Measurements from ENCODE around the gene MED12L. TPM values are rescaled to one million over a fixed set of nuclear protein-coding genes. Genes with fewer than 3 reads are reported as not detected.

MED12L gene
- total RNA-seq, 2 donors from 2014 or later: 1.8 to 6.2 TPM

- Mint-ChIP-seq H3K4me1 (no peaks in the 10 kb centered on the region), H3K36me3 (ENCODE audit: low read depth) (no peaks in the 10 kb centered on the region), H3K4me3 (no peak overlapping the region), H3K27me3 (peaks cover 36% of the 10 kb centered on the region), H3K27ac (no peak overlapping the region)
- no peak for DNase-seq
- no peaks in the 10 kb centered on the region for H3K9me3 ChIP-seq (ENCODE audit: control insufficient read depth, low read length, poor library complexity, severe bottlenecking)
- no peak for ATAC-seq
Measured at GRCh38 chr3:151443583-151443982, 358.1 kb downstream of the MED12L start.

GRCh38 chr3:151445273-151446001 lies 360.0 kb downstream of the MED12L start:
- Mint-ChIP-seq H3K4me1 (no peaks in the 10 kb centered on the region), H3K36me3 (ENCODE audit: low read depth) (no peaks in the 10 kb centered on the region), H3K4me3 (no peak overlapping the region), H3K27me3 (peaks cover 45% of the 10 kb centered on the region), H3K27ac (no peak overlapping the region)
- ATAC-seq: no peak
- DNase-seq: no peak
- no peaks in the 10 kb centered on the region for H3K9me3 ChIP-seq (ENCODE audit: control insufficient read depth, low read length, poor library complexity, severe bottlenecking)

DNA sequence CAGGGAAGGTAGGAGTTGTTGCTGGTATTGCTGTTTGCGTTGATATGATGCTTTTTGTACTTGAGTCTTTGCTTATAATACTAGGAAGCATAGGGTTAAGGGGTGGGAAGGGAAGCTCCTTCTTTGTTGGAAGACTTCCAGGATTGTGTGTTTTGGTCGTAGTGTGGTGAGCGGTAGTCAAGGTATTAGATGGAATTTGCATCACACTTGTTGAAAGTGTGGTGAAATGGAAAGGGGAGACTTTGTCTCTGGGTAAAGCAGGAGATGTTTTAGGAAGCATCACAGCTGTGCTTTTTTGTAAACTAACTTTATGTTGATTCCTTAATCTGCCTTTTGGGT lies 360.5 kb downstream of the MED12L start:
- H3K4me1 Mint-ChIP-seq: no peaks in the 10 kb centered on the region
- DNase-seq (no peak), ATAC-seq (no peak)
- H3K27ac Mint-ChIP-seq: no peak overlapping the region
- H3K9me3 ChIP-seq (ENCODE audit: control insufficient read depth, low read length, poor library complexity, severe bottlenecking): no peaks in the 10 kb centered on the region
- H3K4me3 Mint-ChIP-seq: no peak overlapping the region
- peaks cover 48% of the 10 kb centered on the region for H3K27me3 Mint-ChIP-seq
- no peaks in the 10 kb centered on the region for H3K36me3 Mint-ChIP-seq (ENCODE audit: low read depth)

GRCh38 chr3:151452368-151452767 lies 366.9 kb downstream of the MED12L start:
- no peak overlapping the region for H3K27ac Mint-ChIP-seq
- H3K27me3 Mint-ChIP-seq: peaks cover 41% of the 10 kb centered on the region
- ATAC-seq (no peak), DNase-seq (no peak)
- H3K9me3 ChIP-seq (ENCODE audit: control insufficient read depth, low read length, poor library complexity, severe bottlenecking): no peaks in the 10 kb centered on the region
- H3K4me3 Mint-ChIP-seq: no peak overlapping the region
- H3K4me1 Mint-ChIP-seq: peaks cover 5% of the 10 kb centered on the region
- H3K36me3 Mint-ChIP-seq (ENCODE audit: low read depth): no peaks in the 10 kb centered on the region

DNA sequence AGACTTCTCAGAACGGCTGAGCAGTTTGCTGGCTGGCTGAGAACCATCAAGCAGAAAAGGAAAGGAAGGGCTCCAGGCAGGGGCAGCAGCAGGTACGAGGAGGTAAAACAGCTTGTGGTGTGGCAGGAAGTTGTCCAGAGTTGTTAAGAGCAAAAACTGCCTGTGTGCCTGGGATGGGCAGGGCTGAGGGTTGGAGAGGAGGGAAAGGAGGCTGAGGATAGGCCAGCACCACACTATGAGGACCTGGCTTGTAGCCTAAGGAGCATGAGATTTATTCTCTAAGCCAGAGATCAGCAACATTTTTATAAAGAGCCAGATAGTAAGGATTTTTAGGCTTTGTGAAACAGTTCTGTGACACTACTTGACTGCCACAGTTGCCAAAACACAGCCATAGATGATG lies 367.4 kb downstream of the MED12L start:
- no peak overlapping the region for H3K27ac Mint-ChIP-seq
- H3K4me1 Mint-ChIP-seq: peaks cover 5% of the 10 kb centered on the region
- ATAC-seq (no peak), DNase-seq (no peak)
- H3K4me3 Mint-ChIP-seq: no peak overlapping the region
- peaks cover 39% of the 10 kb centered on the region for H3K27me3 Mint-ChIP-seq
- H3K36me3 Mint-ChIP-seq (ENCODE audit: low read depth): no peaks in the 10 kb centered on the region
- no peaks in the 10 kb centered on the region for H3K9me3 ChIP-seq (ENCODE audit: control insufficient read depth, low read length, poor library complexity, severe bottlenecking)

GRCh38 chr3:151456065-151456464 lies 370.6 kb downstream of the MED12L start:
- peaks cover 36% of the 10 kb centered on the region for H3K27me3 Mint-ChIP-seq
- no peak overlapping the region for H3K4me3 Mint-ChIP-seq
- no peaks in the 10 kb centered on the region for H3K9me3 ChIP-seq (ENCODE audit: control insufficient read depth, low read length, poor library complexity, severe bottlenecking)
- H3K36me3 Mint-ChIP-seq (ENCODE audit: low read depth): no peaks in the 10 kb centered on the region
- DNase-seq (no peak), ATAC-seq (no peak)
- no peak overlapping the region for H3K27ac Mint-ChIP-seq
- H3K4me1 Mint-ChIP-seq: peaks cover 5% of the 10 kb centered on the region

DNA sequence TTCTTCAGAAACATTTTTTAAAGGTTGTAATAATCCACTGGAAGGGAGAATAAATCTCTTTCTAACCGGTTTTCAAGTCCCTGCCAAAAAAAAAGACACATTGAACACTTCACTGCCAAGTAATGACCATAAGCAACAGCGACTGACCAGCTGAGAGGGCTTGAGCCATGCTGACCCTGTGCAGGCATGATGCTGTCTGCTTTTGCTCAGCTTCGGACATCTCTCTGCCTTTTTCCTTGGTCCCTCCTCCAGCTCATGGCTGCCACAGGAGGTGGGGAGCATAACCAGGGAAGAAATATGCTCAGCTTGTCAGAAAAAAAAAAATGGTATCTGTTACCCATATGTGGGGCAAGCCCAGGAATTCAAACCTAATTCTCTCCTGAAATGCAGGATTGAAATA lies 373.9 kb downstream of the MED12L start:
- Mint-ChIP-seq H3K36me3 (ENCODE audit: low read depth) (peaks cover 3% of the 10 kb centered on the region), H3K4me3 (no peak overlapping the region), H3K27me3 (peaks cover 40% of the 10 kb centered on the region), H3K4me1 (peaks cover 3% of the 10 kb centered on the region), H3K27ac (no peak overlapping the region)
- no peaks in the 10 kb centered on the region for H3K9me3 ChIP-seq (ENCODE audit: control insufficient read depth, low read length, poor library complexity, severe bottlenecking)
- ATAC-seq: no peak
- no peak for DNase-seq

- Mint-ChIP-seq H3K27ac (no peak overlapping the region), H3K27me3 (peaks cover 49% of the 10 kb centered on the region), H3K4me1 (peaks cover 5% of the 10 kb centered on the region), H3K4me3 (no peak overlapping the region), H3K36me3 (ENCODE audit: low read depth) (peaks cover 3% of the 10 kb centered on the region)
- H3K9me3 ChIP-seq (ENCODE audit: control insufficient read depth, low read length, poor library complexity, severe bottlenecking): no peaks in the 10 kb centered on the region
- no peak for ATAC-seq
- no peak for DNase-seq
Measured at GRCh38 chr3:151460228-151460627, 374.8 kb downstream of the MED12L start.

DNA sequence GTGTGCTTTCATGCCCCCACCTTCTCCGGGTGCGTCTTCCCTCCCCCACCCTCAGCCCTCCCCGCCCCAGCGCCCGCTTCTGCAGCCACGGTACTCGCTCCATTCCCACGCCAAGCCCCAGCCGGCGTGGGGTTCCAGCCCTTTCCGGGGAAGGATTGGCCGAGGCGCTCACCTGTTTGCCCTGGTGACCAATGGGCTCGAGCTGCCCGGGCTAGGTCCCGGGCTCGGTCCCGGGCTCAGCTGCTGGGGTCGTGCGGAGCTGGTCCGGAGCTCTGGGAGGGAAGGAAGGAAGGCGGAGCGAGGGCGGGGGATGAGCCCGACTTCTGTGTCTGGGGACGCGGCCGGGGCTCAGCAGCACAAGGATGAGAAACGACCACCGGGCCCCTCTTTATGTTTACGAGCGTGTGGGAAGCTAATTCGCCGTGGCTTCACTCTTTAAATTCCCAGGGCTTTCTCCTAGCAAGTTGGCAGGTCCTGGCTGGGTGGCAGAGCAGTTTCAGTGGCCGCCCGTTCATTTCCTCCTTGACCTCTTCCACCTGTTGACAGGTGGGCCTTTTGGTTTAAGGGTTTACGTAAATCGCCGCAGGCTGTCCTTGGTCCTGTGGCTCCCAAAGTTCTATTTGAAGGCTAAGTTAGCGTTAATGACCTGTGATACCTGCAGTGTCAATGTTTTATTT lies 375.4 kb downstream of the MED12L start, which contains the start of gene IGSF10:
Gene IGSF10, minus strand, starts transcription at position 288 of the 677 bp plus-strand sequence. CDS start 2,352 bp downstream, outside the sequence.
- peak within 1 kb of the TSS; percentile 21 for H3K27ac Mint-ChIP-seq
- peaks cover 49% of the 10 kb centered on the region for H3K27me3 Mint-ChIP-seq
- peaks cover 5% of the 10 kb centered on the region for H3K4me1 Mint-ChIP-seq
- peaks cover 3% of the 10 kb centered on the region for H3K36me3 Mint-ChIP-seq (ENCODE audit: low read depth)
- H3K9me3 ChIP-seq (ENCODE audit: control insufficient read depth, low read length, poor library complexity, severe bottlenecking): no peaks in the 10 kb centered on the region
- no peak for DNase-seq
- no peak within 1 kb of the TSS for H3K4me3 Mint-ChIP-seq
- ATAC-seq: no peak

DNA sequence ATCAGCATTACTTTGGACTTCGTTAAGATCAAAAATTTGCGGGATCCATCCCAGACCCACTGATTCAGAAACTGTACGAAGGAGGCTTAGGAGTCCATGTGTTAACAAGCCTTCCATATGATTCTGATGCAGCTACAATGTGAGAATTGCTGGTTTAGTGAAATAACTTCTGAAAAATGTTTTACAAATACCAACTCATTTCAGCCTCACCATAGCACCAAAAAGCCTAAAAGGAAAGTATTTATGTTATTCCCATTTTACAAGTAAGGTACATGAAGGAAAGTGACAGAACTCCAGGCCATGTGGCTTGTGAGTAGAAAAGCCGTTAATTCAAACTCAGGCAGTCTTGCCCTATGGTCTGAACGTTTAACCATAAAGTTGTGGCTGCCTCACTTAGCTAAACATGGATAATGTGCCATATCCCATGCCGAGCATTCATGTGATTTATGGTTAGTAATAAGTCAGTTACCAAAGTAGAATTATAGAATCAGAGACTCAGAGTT lies 376.9 kb downstream of the MED12L start:
- ATAC-seq (no peak), DNase-seq (no peak)
- peaks cover 5% of the 10 kb centered on the region for H3K4me1 Mint-ChIP-seq
- H3K4me3 Mint-ChIP-seq: no peak overlapping the region
- H3K27me3 Mint-ChIP-seq: peaks cover 51% of the 10 kb centered on the region
- H3K27ac Mint-ChIP-seq: no peak overlapping the region
- peaks cover 3% of the 10 kb centered on the region for H3K36me3 Mint-ChIP-seq (ENCODE audit: low read depth)
- H3K9me3 ChIP-seq (ENCODE audit: control insufficient read depth, low read length, poor library complexity, severe bottlenecking): no peaks in the 10 kb centered on the region

DNA sequence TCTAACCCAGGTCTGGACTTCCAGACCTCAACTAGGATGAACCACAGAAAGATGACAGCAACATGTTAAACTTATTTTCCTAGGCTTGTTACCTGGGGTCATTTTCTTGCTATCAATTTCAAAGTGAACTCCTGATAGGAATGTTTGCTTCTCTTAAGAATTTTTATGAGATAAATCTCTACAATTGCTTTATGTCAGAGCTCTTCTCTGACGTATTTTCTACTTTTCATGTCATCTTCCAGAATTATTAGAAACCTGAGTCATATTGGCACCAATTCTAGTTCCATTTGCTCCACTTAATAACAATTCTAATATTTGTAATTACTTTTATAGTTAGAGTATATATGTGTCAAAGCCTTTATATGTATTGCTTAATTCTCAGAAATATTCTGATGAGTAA lies 377.5 kb downstream of the MED12L start:
- H3K4me3 Mint-ChIP-seq: no peak overlapping the region
- DNase-seq: no peak
- H3K4me1 Mint-ChIP-seq: peaks cover 5% of the 10 kb centered on the region
- peaks cover 3% of the 10 kb centered on the region for H3K36me3 Mint-ChIP-seq (ENCODE audit: low read depth)
- ATAC-seq: no peak
- no peak overlapping the region for H3K27ac Mint-ChIP-seq
- H3K27me3 Mint-ChIP-seq: peaks cover 51% of the 10 kb centered on the region
- no peaks in the 10 kb centered on the region for H3K9me3 ChIP-seq (ENCODE audit: control insufficient read depth, low read length, poor library complexity, severe bottlenecking)

GRCh38 chr3:151467069-151467468 lies 381.6 kb downstream of the MED12L start:
- peaks cover 3% of the 10 kb centered on the region for H3K36me3 Mint-ChIP-seq (ENCODE audit: low read depth)
- H3K27me3 Mint-ChIP-seq: peaks cover 32% of the 10 kb centered on the region
- no peak overlapping the region for H3K27ac Mint-ChIP-seq
- peaks cover 2% of the 10 kb centered on the region for H3K4me1 Mint-ChIP-seq
- no peaks in the 10 kb centered on the region for H3K9me3 ChIP-seq (ENCODE audit: control insufficient read depth, low read length, poor library complexity, severe bottlenecking)
- no peak overlapping the region for H3K4me3 Mint-ChIP-seq
- ATAC-seq (no peak), DNase-seq (no peak)

GRCh38 chr3:151468284-151468917 lies 382.9 kb downstream of the MED12L start:
- Mint-ChIP-seq H3K36me3 (ENCODE audit: low read depth) (peaks cover 3% of the 10 kb centered on the region), H3K4me3 (no peak overlapping the region), H3K27ac (no peak overlapping the region), H3K27me3 (peaks cover 29% of the 10 kb centered on the region), H3K4me1 (peaks cover 2% of the 10 kb centered on the region)
- H3K9me3 ChIP-seq (ENCODE audit: control insufficient read depth, low read length, poor library complexity, severe bottlenecking): no peaks in the 10 kb centered on the region
- peak in 1 of 3 donors; percentile 13 for DNase-seq
- peak; percentile 60 for ATAC-seq

Data from T-helper 17 cell (primary cell).